ENCODE results near the gene ABCA12.

ABCA12 gene

DNA sequence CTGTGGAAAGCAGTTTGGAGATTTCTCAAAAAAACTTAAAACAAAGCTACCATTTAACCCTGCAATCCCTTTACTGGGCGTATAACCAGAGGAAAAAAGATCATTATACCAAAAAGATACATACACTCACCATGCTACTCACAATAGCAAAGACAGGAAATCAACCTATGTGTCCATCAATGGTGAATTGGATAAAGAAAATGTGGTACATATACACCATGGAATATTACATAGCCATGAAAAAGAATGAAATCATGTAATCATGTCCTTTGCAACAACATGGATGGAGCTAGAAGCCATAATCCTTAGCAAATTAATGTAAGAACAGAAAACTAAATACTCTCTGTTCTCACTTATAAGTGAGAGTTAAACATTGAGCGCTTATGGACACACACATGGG is 18.6 kb downstream of the ABCA12 start:
- DNase-seq (ENCODE audit: low spot score): no peak

DNA sequence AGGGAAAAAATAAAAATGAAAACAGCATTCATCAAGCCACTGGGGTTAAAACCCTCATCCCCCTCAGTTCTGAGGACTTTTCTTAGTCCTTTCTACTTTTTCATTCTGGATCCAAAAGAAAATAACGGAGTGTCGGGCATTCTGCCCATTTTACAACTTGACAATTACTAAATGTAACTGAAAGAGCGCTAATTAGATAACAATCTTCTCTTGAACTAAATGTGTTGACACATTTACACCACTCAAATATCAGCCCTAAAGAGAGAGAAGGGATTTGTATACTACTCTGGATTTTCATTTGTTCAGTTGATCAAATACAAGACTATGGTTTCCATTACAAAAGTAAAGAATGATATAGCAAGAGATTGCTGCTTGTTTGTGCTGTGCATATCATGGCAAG is 27.5 kb downstream of the ABCA12 start:
- DNase-seq (ENCODE audit: low spot score): no peak

DNA sequence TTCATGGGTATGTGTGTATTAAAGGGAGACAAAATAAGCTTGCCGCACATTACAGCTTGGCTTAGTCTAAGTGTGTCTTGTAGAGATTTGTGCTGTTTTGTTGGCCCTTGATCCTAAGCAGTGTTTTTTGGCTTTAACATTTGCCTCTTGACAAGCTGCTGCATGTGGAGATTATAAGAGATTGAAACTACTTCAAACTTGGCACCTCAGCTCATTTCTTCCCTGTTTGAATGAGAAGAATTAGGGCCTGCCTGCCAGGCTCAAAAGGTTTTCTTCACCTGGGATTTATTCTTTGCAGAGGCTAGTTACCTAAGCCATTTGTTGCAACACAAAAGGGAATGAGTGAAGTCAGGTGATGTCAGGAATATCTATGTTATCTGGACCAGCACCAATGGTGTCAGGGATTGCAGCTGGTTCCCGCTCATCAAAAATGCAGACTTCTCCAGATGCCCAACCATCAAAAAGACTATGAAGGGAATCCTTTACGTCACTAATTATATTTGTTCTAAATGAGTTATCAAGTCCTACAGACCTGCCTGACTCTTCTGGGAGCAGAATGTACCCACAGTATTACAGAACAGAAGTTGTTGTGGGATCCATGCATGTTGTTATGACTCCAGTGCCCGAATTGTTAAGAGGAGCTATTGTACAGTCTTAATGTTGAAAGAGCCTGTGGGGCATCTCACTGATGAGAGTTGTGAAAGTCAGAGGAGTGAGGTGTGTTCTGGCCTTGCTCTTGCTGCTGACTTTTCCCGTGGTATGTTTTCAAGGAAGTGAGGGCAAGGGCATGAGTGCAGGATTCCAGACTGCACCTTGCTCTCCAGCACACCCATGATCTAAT is 31.0 kb downstream of the ABCA12 start:
- DNase-seq (ENCODE audit: low spot score): no peak

DNA sequence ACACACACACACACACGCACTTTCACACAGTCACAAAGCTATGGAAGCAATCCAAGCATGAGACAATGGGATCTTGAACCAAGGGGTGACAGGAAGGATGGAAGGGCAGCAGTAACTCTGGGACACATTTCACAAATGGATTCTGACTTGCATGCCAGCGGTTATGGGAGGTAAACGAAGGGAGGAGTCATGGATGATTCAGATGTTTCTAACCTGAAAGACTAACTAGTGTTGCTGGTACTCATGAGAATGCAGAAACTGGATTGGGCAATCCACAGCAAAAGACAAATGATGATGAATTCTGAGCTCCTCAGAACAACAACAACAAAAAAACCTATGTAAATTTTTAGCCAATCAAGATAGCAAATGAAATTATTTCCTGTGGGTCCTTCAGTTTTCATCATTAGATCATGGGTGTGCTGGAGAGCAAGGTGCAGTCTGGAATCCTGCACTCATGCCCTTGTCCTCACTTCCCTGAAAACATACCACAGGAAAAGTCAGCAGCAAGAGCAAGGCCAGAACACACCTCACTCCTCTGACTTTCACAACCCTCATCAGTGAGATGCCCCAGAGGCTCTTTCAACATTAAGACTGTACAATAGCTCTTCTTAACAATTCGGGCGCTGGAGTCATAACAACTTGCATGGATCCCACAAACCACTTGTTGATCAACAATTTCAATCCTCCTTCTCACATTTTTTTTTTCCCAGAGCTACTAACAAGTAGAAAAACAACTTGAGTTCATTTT is 32.6 kb downstream of the ABCA12 start:
- DNase-seq (ENCODE audit: low spot score): no peak

DNA sequence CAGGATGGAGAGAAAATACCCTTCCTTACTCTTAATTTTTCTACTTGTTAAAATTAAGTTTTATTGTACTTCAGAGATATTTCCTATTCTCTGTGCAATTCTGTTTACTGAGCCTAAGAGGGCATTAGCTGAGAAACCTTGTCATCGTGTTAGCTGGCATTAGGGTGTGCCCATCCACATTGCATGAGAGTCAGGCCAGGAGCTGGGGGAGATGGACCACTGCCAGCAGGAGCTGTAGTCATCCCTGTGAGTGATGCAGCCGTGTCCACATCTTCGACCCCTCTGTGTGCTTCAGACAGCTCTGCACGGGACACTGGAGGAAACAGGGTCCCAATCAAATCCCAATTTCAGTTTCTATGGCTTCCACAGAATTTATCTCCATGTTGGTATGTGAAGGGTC is 34.2 kb downstream of the ABCA12 start:
- no peak for DNase-seq (ENCODE audit: low spot score)

DNA sequence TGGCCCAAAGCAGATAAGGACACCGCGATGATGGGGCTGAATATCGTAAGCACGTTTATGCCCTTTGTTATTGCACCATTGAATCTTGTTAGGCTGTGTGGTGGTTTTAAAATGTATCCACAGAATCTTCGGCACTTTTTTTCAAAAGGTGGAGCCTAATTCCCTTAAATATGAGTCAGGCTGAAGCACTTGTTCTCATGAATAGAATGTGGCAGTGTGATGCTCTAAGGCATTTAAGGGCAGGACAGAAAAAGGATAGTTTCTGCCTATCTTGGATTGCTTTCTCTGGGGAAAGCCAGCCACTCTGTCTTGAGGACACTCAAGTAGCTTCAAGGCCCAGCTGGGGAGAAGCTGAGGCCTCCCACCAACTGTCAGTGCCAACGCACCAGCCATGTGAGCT is 39.6 kb downstream of the ABCA12 start:
- DNase-seq (ENCODE audit: low spot score): no peak

DNA sequence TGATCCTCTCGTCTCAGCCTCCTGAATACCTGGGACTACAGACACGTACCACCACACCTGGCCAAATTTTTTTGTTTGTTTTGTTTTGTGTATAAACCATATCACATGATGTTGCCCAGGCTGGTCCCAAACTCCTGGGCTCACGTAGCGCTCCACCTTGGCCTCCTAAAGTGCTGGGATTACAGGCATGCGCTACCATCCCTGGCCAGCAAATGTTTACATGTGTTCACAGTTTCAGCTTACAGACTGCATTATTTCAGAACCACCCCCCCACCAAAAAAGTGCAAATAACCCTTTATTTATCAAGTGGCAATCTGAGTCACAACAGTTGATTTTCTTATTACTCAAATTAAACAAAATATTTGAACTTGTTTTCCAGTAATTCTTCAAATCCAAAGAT is 54.3 kb downstream of the ABCA12 start:
- DNase-seq (ENCODE audit: low spot score): no peak

DNA sequence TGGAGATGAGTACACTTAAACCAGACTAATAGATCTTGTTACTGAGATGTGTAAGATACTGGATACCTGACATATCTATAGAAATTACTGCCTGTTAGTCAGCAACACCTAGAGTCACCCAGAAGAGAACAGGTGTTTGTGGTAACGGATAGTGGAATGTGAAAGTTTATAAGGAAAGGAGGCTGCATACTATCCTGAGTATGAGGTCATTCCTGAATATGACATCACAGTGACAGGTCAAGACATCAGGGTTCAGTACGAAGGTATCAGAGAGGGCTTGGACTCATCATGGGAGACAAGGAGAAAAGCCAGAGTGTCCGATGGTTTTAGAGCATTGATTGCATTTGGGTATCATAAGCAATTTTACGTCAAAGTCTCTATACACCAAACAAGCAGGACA is 55.3 kb downstream of the ABCA12 start:
- DNase-seq (ENCODE audit: low spot score): no peak

DNA sequence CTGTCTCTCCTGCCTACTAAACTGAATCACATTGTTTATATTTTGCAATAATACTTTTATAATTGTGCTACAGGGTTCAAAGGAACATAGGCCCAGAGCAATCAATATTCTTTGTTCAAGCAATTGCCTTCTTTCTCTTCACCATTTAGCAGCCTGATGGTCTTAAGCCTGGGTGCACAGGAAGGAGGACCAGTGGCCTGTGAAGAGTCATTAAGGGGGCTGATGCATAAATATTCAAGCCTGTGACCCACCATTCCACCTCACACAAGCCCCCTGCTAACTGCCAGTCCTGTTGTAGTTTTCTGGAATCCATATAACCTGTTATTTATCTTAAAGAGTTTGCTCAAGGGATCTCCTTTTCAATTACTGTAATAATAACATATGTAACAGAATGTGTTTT is 56.0 kb downstream of the ABCA12 start:
- DNase-seq (ENCODE audit: low spot score): no peak

DNA sequence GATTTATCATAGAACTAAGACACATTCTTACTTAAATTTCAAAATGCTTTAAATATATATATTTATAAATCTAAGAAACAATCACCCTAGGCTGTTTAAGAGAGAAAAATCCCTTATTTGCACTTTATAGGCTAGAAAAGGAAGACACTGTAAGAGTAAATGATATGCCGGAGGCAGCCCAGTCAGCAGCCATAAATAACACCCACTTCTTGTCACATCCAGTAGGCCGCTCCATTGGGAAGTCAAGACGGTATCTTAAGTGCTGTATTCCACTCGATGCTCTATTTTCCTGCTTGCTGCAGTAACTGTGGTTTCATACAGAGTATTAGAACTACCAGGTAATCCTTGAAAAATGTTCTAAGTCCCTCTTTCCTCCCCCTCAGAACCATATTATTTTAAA is 57.9 kb downstream of the ABCA12 start:
- no peak for DNase-seq (ENCODE audit: low spot score)

DNA sequence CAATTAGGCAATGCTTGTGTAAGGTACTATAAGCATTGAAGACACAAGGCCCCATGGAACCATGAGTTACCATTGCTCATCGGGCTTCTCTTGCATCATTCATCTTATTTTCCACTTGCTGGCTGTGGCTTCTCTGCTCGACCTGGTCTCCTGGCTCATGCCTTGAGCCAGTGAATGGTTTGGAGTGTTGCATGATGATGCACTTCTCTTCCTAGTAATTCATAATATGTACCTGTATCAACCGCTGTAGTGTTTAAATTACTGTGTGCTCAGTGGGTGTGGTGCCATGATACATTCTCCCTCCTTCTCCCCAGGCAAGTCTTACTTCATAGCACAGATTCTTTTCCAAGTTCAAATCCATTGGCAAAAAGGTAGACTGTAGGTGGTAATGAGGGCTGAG is 66.8 kb downstream of the ABCA12 start:
- DNase-seq (ENCODE audit: low spot score): no peak

DNA sequence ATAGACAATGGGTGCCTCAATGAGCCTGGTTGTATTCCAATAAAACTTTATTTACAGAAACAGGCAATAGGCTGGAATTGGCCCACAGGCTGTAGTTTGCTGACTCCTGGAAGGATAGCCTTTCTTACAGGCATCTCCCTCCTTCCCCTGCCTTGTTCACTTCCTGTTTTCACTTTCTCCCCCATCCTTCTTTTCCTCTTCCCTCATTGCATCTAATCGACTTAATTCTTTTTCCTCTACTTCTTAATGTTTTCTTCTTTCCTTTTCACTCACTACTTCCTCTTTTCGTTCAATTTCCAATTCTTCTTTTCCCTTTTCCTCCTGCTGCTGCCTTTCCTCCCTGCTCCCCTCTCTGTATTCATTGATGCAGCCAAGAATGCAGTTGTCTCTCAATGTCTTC is 70.0 kb downstream of the ABCA12 start:
- DNase-seq (ENCODE audit: low spot score): no peak

DNA sequence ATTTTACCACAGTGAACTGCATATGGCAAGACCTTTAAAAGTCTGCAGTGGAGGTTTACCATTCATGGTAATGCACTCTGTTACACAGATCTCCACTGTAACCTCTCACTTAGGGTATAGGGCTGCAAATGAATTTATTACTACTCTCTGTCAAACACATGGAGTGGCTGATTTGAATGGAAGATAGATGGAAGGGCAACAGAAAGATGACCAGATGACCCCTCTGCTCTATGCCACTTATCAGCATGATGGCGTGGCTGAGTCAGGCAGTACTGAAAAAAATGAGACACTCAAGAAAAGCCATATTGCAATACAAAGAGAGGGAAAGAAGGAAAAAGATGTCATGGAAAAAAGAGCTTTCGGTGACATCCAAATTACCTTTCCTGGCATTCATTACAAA is 72.3 kb downstream of the ABCA12 start:
- DNase-seq (ENCODE audit: low spot score): no peak

DNA sequence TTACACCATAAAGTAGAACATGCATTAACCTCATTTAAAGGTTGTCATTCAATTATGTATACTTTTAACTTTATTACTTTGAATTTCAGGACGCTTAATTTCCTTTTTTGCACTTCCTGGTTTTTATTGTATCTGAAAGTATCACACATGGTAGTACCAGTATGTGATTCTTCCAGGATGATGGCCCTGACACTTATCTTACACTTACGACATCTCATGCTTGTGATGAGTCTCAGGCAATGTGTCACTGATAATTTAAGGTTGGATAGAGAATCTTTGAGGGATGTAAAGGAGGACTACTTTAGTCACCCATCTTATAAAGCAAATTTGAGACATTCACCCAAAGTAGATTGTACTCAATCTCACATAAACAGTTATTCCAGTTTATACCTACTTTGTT is 74.9 kb downstream of the ABCA12 start:
- DNase-seq (ENCODE audit: low spot score): no peak

DNA sequence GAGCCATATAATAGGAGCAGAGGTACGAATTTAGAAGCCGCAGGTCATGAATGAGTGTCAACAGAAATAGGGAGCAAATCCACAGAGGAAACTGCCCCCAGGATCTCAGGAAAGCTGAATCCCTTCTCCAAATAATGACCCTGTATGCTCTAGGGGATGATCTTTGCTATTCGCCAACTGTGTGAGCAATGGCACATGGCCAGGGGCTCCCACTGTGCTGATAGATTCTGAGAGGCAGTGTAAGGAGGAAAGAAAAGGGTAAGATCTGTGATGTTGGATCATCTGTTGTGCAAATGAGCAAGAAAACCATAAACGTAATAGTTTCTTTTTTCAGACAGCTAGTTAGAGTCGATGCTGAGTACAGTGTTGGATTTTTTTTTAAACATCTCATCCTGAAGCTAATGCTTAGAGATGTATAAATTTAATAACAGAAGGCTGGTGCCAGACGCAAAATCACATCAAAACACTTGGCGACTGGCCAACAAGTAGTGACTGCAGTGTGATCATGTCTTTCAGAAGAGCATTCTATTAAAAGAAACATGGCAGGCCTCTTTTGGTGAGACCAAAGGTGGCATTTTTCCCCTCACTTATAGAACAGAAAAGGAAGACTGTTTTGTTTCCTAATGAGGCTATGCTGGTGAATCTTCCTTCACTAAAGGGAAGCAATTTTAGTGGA is 77.4 kb downstream of the ABCA12 start:
- DNase-seq (ENCODE audit: low spot score): no peak

DNA sequence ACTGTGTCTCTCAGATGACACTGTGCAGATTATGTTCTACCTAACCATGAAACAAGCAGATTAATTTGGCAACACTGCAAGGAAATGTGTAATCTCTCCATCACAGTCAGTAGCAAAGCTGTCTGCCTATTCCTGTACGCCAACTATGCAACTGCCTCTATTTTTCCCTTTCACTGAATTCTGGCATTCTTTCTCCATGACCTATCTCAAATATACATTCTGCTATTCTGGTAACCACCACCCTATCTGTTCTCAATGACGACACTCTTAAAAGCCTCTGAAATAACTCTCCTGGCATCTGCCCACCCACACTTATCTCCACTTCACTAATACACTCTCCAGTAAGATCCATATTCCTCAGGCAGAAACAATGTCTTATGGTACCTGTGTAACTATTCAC is 78.7 kb downstream of the ABCA12 start:
- no peak for DNase-seq (ENCODE audit: low spot score)

DNA sequence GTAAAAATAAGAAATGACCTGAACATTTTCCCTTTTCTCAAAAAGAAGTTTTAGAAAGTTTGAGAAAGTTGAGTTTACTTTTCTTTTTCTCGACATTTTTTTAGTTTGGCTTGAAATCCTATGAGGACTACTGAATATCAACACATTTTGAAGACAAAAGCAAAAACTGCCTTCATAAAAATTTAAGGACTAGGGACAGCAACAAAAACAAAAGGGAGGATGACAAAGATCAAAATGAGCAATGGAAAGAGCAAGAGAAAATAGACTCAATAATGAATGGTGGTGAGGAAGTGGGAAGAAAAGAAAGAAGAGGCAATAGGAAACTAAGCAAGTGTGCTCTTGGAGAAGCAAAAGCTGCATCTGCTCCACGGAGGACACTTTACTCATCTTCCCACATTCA is 82.5 kb downstream of the ABCA12 start:
- DNase-seq (ENCODE audit: low spot score): no peak

DNA sequence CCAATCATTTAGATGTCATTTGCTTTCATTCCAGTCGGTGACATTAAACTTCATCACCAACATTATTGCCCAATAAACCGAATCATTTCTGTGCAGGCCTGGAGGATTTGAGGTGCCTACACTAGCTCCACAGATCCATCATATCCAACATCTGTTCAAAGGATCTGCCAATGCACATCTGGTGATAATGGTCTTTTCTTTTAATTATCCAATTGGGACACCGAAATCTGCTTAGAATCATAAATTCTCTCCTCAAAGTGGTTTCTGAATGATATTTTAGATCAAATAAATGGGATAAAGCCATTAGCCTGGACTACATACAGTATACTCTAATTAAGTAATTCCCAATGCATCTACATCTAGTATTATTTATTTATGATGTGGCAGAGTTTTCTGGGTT is 85.6 kb downstream of the ABCA12 start:
- no peak for DNase-seq (ENCODE audit: low spot score)

DNA sequence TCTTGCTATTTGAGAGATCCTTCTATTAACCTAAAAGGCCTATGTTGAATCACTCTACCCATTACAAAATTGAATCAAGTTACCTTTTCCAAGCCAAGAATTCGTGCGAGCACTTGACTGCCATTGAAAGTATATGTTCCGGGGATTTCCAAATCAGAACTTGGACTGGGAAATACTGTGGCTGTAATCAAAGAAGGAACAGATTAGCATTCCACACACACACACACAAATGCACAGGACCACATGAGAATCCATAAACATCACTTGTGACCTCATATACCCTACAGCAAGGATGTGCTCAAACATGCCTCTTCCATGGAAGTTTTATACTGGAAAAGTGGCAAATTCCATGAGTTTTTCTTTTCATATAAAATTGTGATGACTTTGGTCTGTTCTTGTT is 86.0 kb downstream of the ABCA12 start:
- no peak for DNase-seq (ENCODE audit: low spot score)

DNA sequence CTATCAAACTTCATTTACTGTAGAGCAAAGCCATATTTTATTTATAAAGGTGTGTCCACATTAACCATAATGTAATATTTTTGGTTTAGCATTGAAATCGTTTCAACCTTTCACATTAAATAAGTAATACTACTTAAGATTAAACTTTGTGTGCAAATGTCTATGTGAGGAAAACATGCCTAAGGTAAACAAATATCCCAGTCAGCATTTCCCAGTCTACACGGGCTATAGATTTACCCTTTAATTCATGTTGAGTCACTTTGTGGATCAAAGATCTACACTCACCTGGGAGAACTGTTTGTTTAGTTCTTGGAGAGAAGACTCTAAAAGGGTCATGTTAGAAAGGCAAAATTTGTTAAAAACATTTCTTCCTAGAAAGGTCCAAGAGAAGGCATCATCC is 89.1 kb downstream of the ABCA12 start:
- no peak for DNase-seq (ENCODE audit: low spot score)

DNA sequence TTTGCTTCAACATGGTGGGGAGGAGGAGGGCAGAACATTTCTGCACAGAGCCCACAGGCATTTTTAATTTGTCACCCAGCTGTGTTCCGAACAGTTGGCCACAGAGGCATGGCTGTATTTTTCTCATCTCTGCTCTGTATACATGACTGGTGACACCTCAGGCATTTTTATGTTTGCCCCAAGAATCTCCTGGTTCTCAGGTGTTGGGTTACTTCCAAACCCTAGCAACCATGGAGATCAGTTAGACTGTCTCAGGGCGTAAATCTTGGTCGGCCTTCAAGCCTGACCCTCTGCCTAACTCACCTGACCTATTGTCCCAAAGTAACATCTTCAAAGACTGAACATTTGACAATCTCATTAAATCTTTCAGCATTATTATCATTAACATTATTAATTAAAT is 100.0 kb downstream of the ABCA12 start:
- DNase-seq (ENCODE audit: low spot score): no peak

DNA sequence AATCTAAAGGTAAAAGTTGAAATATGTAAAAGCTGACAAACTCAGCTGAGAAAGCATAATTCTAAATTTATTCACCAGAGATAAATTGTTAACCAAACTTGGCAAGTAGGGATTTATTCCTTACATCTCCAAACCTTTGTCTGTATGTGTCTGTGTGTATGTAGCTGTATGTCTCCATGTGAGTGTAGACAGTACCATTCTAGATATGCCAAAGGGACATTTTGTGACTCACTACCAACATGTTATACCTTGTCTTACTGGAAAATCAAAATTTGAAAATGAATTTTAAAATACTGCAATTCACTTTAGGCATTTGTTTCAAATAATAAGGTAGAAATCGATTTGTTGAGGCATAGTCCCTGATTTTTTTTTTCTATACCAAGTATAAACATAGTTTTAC is 102.1 kb downstream of the ABCA12 start:
- DNase-seq (ENCODE audit: low spot score): no peak

DNA sequence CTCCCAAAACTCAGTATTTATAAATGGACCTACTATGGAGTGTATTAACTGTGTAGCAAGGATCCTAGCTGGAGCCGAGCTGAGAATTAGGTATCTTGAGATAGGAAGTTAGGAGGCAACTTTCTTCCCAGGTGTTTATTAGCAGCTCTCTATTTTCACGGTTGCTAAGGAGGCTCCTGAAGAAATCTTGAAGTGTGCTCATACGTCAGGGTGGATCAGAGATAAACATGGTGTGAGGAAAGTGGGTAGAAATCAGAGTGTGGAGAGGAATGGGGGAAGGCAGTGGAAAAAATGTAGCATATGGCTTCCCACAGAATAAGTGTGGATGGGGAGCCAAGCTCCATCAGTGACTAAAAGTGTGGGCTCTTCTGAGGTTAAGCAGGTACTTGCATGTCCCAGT is 104.3 kb downstream of the ABCA12 start:
- no peak for DNase-seq (ENCODE audit: low spot score)
